ENCODE data around the gene NCOA4. TPM values are rescaled to one million over a fixed set of nuclear protein-coding genes. Genes with fewer than 3 reads are reported as not detected.
"Not testable (repeated sequence)": the region's sequence is repeated elsewhere in the genome, so short reads cannot be mapped to it uniquely, and the experiment has no call there.

NCOA4 gene
- total and polyA plus RNA-seq, 2 of the 8 experiments (the other 6 are each of a cell fraction or from before 2014, with no cell fraction given), result 28.9 to 65.2 TPM

- H3K4me2 ChIP-seq (ENCODE audit: insufficient read depth in 1 of 2, low read depth in 2 of 2, low read length in 2 of 2); H2BK12ac ChIP-seq (ENCODE audit: low read depth, low read length); H3K79me2 ChIP-seq (ENCODE audit: control insufficient read depth in 1 of 2, insufficient read depth in 2 of 2, low read length in 2 of 2); H3K18ac ChIP-seq (ENCODE audit: extremely low read depth, low read length); H3K4me3 ChIP-seq (ENCODE audit: extremely low read depth in 1 of 4, insufficient read depth in 2 of 4, low read depth in 3 of 4, low read length in 4 of 4); H3K23me2 ChIP-seq (ENCODE audit: low read depth, low read length); H3K27ac ChIP-seq (ENCODE audit: low read depth, low read length); H3K79me1 ChIP-seq (ENCODE audit: low read depth, low read length); H2AK5ac ChIP-seq (ENCODE audit: low read depth, low read length); H3K4me1 ChIP-seq (replicated peaks in 1 of 4; ENCODE audit: control insufficient read depth in 3 of 4, insufficient read depth in 4 of 4, low read length in 3 of 4); POLR2A ChIA-PET (ENCODE audit: partially characterized antibody); H3K27me3 ChIP-seq (replicated peaks in 1 of 4; ENCODE audit: control insufficient read depth in 3 of 4, extremely low read depth in 1 of 4, insufficient read depth in 3 of 4, low read length in 3 of 4); H2BK15ac ChIP-seq (ENCODE audit: low read length); DNase-seq (ENCODE audit: low read depth in 1 of 2, low spot score in 2 of 2); H4K20me1 ChIP-seq (replicated peaks in 1 of 2; ENCODE audit: control insufficient read depth in 1 of 2, insufficient read depth in 2 of 2, low read length in 2 of 2); H2BK120ac ChIP-seq (replicated peaks; ENCODE audit: low read depth, low read length); H3K14ac ChIP-seq (ENCODE audit: insufficient read length); H2AFZ ChIP-seq (ENCODE audit: low read length); H3K23ac ChIP-seq (ENCODE audit: insufficient read length); FAIRE-seq; H4K5ac ChIP-seq (ENCODE audit: insufficient read length, low read depth, low read length); H4K91ac ChIP-seq (replicated peaks; ENCODE audit: insufficient read length, low read length); H3K4ac ChIP-seq (replicated peaks; ENCODE audit: insufficient read length, low read depth, low read length); H3K9me3 ChIP-seq (ENCODE audit: insufficient read depth in 2 of 2, low read depth in 1 of 2, low read length in 1 of 2); H2BK5ac ChIP-seq (ENCODE audit: low read depth, low read length); H2BK20ac ChIP-seq (ENCODE audit: low read length); H3K56ac ChIP-seq (replicated peaks; ENCODE audit: insufficient read length, low read depth, low read length); H4K8ac ChIP-seq (ENCODE audit: extremely low read depth, insufficient read depth, low read length); H3K9ac ChIP-seq (replicated peaks in 1 of 4; ENCODE audit: extremely low read depth in 1 of 4, low read depth in 3 of 4, low read length in 3 of 4): not testable (repeated sequence)
- CTCF ChIA-PET (ENCODE audit: partially characterized antibody), result interaction anchor here (1.3 kb wide), 1 partner anchor 23 kb away, joined by 3 read pairs; no protein-coding TSS in a partner anchor
- 85% methylated on average over 7 of the region's 7 CpGs; no CpG with 5 or more reads in 1 of the 2 experiments for WGBS, 2 experiments (ENCODE audit: extremely low coverage in 1 of 2, insufficient coverage in 1 of 2, insufficient read length in 1 of 2, insufficient replicate concordance in 2 of 2, low coverage in 1 of 2, low lambda C conversion rate in 2 of 2, missing lambda C conversion rate in 1 of 2)
- peaks cover 14 to 70% (median 34%) of the 10 kb centered on the region in 4 experiments for H3K36me3 ChIP-seq (ENCODE audit: control insufficient read depth in 2 of 4, insufficient read depth in 4 of 4, low read length in 3 of 4)
Measured at GRCh38 chr10:46002189-46002687, 28.2 kb downstream of the NCOA4 start.
